Measurements from ENCODE around the gene LTK.

GRCh38 chr15:41476416-41477048, 37.1 kb downstream of the LTK start:
- TF ChIP-seq POLR2A (IDR thresholded peaks at IDR 0.05) (no peak), CTCF (IDR thresholded peaks at IDR 0.05) (no peak), POLR2AphosphoS5 (IDR thresholded peaks at IDR 0.05) (no peak), EP300 (IDR thresholded peaks at IDR 0.05) (no peak)

Data from gastroesophageal sphincter (tissue), 3 donors.